NB4 (cell line): Measurements from ENCODE around the gene SMIM13.

Experiments
- DNase-seq: peaks from one replicate; pipeline ENCODE4 v3.0.0; 2010; ENCODE audit warnings: low read depth
- H3K4me3 ChIP-seq: one replicate; pipeline ENCODE4 v1.5.1; 2011; ENCODE audit warnings: mild to moderate bottlenecking, low read depth, low read length, moderate library complexity
- MYC ChIP-seq: IDR thresholded peaks from 2 replicates; pipeline ENCODE4 v1.6.1; 2011; ENCODE audit warnings: low read depth, low read length
- POLR2A ChIP-seq: IDR thresholded peaks from 2 replicates; pipeline ENCODE4 v1.6.1; 2011; ENCODE audit warnings: mild to moderate bottlenecking; ENCODE audit not compliant: insufficient read length; ENCODE audit errors: extremely low read depth
- TF ChIP-seq, protein P1 (sequence below): IDR thresholded peaks from one replicate; pipeline ENCODE4 v1.5.1; 2012; ENCODE audit warnings: low read depth, low read length
- TF ChIP-seq, protein P2 (sequence below): IDR thresholded peaks from 2 replicates; pipeline ENCODE4 v1.6.1; 2011; ENCODE audit warnings: low read depth, low read length

The SMIM13 gene

DNA sequence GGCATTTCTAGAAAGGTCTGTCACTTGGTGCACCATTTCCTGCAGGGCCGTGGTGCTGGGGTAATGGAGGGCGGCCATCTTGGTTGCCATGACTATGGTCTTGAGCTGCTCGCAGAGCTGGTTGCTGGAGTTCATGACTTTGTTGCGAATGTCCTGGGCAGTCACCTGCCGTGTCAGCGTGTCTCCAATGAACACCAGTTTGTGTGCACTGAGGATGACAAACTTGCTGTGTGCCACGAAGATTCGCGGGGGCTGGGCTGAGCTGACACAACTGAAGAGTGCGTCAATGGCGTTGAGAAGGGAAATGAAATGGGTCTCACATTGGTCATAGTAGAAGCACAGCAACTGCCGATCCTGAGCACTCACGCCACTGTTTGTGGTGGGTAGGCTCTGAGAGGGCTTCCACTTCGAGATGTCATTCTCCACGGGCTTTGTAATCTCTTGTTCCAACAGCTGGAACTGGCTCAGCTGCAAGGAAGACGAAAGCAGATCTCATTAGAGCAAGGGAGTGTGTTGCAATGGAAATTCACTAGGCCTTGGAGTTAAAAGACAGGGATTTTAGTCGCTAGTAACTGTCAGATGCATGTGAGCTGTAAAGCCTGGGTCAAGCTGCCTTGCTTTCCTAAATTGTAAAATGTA lies 91.7 kb downstream of the SMIM13 start:
- no peak for DNase-seq
- no peak overlapping the region for H3K4me3 ChIP-seq
- TF ChIP-seq, protein P1, sequence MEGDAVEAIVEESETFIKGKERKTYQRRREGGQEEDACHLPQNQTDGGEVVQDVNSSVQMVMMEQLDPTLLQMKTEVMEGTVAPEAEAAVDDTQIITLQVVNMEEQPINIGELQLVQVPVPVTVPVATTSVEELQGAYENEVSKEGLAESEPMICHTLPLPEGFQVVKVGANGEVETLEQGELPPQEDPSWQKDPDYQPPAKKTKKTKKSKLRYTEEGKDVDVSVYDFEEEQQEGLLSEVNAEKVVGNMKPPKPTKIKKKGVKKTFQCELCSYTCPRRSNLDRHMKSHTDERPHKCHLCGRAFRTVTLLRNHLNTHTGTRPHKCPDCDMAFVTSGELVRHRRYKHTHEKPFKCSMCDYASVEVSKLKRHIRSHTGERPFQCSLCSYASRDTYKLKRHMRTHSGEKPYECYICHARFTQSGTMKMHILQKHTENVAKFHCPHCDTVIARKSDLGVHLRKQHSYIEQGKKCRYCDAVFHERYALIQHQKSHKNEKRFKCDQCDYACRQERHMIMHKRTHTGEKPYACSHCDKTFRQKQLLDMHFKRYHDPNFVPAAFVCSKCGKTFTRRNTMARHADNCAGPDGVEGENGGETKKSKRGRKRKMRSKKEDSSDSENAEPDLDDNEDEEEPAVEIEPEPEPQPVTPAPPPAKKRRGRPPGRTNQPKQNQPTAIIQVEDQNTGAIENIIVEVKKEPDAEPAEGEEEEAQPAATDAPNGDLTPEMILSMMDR = no peak
- no peak for TF ChIP-seq MYC
- no peak for TF ChIP-seq POLR2A
- TF ChIP-seq, protein P2, sequence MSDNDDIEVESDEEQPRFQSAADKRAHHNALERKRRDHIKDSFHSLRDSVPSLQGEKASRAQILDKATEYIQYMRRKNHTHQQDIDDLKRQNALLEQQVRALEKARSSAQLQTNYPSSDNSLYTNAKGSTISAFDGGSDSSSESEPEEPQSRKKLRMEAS = no peak

DNA sequence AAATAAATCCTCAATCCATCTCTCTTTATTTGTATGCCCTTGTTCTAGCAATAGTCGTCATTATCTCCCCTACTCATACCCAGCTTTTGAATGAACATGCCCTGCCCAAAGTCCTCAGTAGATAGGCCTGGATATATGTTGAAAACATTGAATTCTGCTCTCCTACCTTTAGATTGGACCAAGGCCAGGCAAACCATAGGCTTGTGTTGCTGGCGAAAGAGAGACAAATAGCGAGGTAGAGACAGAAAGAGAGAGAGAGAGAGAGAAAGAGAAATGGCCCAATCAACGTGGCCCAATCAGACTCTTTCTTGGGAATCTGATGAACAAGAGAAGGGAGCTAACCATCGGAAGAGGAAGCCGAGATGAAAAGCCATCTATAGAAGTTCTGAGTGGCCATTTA lies 93.7 kb downstream of the SMIM13 start:
- TF ChIP-seq, protein P2 = no peak
- TF ChIP-seq POLR2A = no peak
- TF ChIP-seq, protein P1 = no peak
- no peak for TF ChIP-seq MYC
- no peak for DNase-seq
- no peak overlapping the region for H3K4me3 ChIP-seq
